Right renal cortex interstitium (tissue), 3 donors: ENCODE data around the gene NABP1. TPM values are rescaled to one million over a fixed set of nuclear protein-coding genes. Genes with fewer than 3 reads are reported as not detected.
A peak's percentile ranks its signal among the peaks of the same experiment; 100 is the strongest.

Experiments used
- DNase-seq, 3 donors: peaks; one replicate each; pipeline ENCODE4 v3.0.0-alpha.2; 2013; ENCODE audit warnings: low read depth in 3 of 3, low spot score in 2 of 3
- polyA plus RNA-seq, 3 donors: library from polyadenylated mRNA; unstranded; fragments of 120-200 nt; gene quantifications; one replicate each; pipeline ENCODE4 v1.2.1, GENCODE V29; 2013; ENCODE audit not compliant: insufficient read length in 3 of 3

Gene NABP1
- polyA plus RNA-seq, 3 donors = 28.8 to 39.6 (median 39.5) TPM

- no peak for DNase-seq
These were observed 31.6 kb upstream of the NABP1 start for GRCh38 chr2:191646163-191646902.

GRCh38 chr2:191649519-191649918 lies 28.4 kb upstream of the NABP1 start:
- DNase-seq = no peak

GRCh38 chr2:191650896-191651773 lies 26.8 kb upstream of the NABP1 start:
- no peak for DNase-seq

DNA sequence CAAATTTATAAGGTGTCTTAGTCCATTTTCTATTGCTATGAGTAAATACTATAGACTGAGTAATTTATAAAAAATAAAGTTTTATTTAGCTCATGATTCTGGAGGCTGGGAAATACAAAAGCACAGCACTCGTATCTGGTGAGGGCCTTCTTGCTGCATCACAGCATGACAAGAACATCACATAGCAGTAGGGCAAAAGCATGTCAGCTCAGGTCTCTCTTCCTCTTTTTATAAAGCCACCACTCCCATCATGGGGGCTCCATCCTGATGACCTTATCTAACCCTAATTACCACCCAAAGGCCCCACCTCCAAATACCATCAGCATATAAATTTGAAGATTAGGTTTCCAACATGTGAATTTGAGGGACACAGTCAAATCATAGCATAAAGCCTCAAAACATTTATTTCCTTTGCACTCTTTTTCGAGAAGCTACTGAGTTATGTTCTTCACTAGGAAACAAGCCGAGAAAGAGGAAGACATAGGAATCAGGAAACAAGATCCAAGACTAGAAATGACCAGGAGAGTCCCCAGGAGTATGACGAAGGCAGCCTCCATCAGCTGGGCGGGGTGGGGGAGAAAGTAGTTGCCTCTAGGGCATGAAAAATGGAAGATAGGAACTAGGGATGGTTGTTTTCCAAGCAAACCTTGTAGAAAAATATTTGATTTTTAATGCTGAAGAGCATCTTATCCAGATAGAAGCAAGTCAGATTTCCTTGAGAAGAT lies 24.1 kb upstream of the NABP1 start:
- no peak for DNase-seq

GRCh38 chr2:191656391-191656790 lies 21.5 kb upstream of the NABP1 start:
- DNase-seq = no peak

GRCh38 chr2:191656792-191657191 lies 21.1 kb upstream of the NABP1 start:
- no peak for DNase-seq

- no peak for DNase-seq
These were observed 20.0 kb upstream of the NABP1 start for GRCh38 chr2:191657977-191658376.

DNA sequence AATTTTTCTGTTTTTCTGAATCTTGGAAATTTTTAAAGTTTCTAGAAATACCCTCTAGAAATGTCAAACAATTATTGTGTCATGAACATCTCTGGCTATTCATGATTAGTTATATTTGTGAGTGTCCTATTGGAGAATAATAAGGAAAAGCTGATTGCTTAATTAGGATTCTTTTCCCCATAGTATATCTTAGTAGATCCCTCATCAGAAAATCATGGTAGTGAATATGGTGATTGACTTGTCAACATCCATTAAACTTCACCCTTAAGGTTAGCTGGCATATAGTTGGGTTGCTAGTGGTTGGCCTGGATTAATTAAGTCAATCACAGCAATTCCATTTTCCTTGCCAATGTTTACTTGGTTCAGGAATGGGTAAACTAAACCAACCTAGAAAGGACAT lies 18.7 kb upstream of the NABP1 start:
- DNase-seq = no peak

DNA sequence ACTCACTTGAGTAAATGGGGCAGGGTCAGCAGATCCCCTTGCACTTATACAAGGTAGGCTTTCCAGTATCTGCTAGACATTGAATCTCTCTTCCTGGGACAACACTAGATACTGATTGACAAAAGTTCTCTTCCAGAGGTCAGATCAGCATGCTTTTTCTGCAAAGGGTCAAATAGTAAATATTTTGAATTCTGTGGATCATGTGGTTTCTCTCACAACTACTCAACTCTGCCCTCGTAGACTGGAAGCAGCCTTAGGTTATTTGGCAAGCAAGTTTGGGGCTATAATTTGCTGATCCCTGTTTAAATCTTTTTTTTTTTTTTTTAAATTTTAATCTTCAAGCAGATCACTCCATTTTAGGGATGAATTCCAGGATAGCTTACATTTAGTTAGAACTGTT lies 17.4 kb upstream of the NABP1 start:
- no peak for DNase-seq

DNA sequence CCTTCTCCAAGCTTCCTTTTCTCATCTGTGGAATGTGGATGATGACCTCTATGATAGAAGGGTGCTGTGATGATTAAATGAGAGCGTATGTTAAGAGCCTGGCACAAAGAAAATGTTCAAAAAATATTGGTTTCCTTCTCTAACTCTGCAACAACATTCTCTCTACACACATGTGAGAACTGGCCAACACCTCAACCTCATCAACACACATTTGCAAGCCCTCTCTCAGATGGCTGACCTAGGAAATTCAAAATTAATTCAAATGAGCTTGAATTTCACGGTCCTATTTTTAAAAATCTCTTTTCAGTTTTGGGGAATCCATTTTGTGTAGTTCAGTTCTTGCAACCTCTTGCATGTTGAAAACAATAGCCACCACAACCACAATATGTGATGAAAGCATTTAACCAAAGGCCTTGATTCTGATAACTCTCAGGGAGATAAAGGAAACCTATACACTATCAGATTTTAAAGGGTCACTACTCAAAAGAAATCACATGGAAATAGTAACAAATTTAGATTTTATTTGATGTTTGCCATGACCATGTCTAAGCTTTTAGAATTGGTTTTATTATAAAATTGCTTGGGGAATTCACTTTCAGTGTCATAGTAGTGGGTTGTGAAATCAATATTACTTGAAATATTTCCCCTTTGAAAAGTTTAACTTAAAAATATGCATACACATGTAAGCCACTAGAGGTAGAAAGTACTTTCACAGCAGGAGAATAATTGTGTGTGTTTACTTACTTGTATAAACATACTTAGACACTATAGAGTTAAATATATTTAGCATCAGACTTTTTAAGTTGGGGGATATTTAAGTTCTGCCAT lies 16.6 kb upstream of the NABP1 start:
- DNase-seq = no peak

GRCh38 chr2:191664823-191665677 lies 12.9 kb upstream of the NABP1 start:
- DNase-seq = no peak

DNA sequence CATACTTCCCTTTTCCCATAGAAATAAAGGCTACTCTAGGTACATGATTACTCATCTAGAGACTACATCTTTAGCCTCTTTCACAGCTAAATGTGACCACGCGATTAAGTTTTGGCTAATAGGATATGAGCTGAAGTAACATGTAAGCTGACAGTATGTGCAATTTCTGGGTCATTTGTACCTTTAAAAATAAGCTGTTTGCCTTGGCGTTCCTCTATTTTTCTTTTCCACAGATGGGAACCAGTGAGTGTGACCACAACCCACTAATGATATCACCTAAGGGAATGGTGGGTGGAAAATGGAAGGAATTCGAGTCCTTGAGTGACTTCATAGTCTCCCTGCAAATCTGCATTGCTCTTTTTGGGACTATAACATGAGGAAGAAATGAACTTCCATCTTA lies 11.7 kb upstream of the NABP1 start:
- DNase-seq = no peak

DNA sequence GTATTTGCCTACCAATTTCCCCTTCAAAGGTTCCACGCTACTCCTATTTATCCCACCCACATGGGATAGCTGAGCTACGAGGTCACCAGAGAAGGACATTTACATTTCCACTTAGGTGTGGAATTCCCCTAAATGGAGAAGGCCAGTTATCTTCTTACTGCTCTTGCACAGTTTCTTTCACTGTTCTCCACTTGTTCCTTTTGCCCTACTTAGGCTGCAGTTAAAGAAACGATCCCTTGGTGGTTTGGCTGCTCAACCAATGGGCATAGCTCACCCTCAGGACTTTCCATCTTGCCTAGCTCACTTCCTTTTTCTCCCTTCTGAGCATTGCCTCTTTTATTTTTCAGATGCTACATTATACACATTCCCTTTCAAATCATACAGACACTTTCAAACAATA lies 11.2 kb upstream of the NABP1 start:
- DNase-seq = no peak

DNA sequence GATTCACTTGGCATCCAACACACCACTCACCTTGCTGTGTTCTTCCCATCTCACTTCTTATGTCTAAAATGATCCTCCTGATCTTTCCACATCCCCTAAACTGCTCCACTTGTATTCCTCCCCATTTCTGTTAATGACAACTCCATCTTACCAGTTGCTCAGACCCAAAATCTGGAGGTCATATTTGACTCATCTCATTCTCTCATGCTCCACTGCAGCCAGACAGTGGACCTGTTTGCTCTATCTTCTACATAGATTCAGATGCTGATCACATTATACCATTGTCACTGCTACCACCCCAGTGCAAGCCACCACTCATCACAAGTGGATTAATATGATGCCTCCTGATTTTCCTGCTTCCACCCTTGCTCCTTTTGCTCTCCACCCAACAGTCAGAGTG lies 7.9 kb upstream of the NABP1 start:
- no peak for DNase-seq

DNA sequence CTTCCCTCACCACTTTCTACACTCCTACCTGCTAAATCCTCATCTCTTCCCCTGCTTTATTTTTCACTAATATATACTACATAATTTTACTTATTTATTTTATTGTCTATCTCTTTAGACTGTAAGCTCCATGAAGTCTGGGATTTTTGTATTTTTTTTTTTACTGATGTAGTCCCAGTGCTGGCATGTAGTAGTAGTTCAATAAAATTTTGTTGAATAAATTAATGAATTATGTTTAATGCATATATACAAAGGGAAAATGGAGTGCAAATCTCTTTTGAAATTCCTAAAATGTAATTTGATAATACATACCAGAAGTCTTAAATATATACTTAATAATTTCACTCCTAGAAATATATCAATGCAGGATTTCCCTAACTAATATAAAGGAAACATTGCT lies 7.1 kb upstream of the NABP1 start:
- DNase-seq = no peak

DNA sequence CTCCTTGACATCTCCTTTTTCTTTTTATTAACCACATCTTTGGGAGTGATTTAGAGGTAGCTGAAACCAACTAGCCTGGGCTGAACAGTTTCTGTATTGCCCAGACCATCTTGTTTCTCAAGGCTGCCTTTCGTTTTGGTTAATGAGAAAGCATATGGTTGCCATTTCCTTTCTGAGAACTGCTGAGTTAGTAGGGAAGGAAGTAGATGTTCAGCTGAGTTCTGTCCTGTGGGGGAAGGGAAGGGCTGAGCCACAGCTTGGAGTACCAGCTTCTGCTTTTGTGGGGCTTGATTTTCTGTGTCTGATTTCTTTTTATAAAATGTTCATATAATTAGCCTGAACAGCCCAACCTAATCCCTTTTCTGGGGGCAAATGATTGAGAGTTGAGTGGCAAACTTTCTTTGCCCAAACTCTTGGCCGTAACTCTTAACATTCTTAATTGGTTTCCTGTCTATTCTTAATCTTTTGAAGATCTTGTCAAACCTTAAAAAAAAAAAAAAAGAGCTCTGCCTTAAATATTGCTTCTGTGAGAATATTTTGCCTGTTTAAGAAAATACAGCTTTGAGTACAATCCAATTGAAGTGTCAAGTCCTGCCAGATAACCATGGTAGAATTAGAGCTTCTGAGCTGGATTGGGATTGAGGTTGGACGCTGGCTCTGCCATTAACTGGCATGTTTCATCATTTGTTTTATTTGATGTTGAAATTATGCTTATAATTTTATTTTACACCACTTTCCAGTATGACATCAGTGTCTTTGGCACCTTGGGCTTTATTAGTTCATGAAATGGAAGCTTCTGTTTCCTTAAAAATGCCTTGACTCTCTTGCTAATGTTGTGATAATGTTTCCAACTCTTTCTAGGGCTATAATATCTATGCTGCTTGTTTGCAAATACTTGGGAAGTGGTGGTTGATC lies 1.9 kb upstream of the NABP1 start:
- DNase-seq = no peak

- DNase-seq = peak in 2 of 3 donors; percentile 47 to 57
These were observed 918 bp upstream of the NABP1 start for GRCh38 chr2:191676790-191677645.
